Measurements from ENCODE around the gene NLRP4. TPM values are rescaled to one million over a fixed set of nuclear protein-coding genes. Genes with fewer than 3 reads are reported as not detected.

NLRP4 gene, protein sequence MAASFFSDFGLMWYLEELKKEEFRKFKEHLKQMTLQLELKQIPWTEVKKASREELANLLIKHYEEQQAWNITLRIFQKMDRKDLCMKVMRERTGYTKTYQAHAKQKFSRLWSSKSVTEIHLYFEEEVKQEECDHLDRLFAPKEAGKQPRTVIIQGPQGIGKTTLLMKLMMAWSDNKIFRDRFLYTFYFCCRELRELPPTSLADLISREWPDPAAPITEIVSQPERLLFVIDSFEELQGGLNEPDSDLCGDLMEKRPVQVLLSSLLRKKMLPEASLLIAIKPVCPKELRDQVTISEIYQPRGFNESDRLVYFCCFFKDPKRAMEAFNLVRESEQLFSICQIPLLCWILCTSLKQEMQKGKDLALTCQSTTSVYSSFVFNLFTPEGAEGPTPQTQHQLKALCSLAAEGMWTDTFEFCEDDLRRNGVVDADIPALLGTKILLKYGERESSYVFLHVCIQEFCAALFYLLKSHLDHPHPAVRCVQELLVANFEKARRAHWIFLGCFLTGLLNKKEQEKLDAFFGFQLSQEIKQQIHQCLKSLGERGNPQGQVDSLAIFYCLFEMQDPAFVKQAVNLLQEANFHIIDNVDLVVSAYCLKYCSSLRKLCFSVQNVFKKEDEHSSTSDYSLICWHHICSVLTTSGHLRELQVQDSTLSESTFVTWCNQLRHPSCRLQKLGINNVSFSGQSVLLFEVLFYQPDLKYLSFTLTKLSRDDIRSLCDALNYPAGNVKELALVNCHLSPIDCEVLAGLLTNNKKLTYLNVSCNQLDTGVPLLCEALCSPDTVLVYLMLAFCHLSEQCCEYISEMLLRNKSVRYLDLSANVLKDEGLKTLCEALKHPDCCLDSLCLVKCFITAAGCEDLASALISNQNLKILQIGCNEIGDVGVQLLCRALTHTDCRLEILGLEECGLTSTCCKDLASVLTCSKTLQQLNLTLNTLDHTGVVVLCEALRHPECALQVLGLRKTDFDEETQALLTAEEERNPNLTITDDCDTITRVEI
- total RNA-seq = not detected

DNA sequence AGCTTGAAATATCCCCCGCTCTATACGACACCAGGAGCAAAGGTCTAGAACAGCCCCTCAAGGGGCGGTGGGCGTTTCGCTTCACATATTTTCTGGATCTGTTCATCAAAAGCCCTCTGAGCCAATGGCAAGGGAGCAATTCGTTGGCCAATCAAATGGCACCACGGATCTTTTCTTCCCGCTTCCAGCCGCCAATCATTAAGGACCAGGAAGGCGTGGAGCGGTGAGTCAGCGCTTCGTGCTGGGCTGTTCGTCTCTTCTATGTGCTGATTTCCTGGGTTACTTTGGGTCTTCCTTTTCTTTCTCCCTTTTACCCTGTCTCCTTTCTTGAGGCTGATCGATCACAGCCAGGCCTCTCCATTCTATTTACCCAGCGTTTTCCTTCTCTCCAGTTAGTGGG lies at the start of gene NLRP4:
NLRP4 (plus strand) TSS at position 201 of the 400 bp plus-strand sequence. CDS start 15,541 bp downstream, outside the sequence.
- no peak for DNase-seq

DNA sequence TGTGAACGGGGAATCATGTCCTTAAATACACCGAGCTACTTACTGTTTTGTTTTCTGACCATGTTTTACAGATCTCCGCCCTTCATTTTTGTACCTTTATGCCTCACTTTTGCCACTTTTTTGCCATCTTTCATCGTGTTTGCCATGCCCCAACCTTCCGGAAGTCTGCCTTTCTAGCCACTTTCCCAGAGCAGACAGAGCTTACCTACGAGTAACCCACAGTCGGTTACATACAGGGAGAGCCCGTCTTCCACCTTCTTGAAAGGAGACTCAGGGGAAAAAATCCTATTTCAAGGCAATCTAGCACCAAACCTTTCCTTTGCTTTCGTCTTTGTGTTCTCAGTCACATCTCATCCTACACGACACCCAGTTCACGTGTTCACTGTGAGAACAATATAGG lies 41.3 kb upstream of the NLRP4 start:
- DNase-seq = no peak

DNA sequence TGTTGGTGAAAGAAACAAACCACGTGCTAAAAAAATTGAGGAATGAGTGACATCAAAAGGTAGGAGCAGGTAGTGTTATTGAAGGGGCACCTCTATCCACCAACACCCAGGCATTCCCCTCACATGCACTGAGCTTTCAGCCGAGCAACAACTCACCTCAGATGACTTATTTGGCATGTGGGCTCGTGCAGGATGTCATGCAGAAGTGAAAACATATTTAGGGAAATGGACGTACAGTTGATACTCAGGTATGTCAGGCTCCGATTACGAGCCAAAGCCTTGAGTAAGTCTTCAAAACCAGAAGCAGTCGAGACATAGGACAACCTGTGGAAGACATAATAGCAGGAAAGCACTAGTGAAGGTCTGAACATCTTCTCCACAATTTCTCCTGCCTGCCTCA lies 34.9 kb upstream of the NLRP4 start:
- no peak for DNase-seq

DNA sequence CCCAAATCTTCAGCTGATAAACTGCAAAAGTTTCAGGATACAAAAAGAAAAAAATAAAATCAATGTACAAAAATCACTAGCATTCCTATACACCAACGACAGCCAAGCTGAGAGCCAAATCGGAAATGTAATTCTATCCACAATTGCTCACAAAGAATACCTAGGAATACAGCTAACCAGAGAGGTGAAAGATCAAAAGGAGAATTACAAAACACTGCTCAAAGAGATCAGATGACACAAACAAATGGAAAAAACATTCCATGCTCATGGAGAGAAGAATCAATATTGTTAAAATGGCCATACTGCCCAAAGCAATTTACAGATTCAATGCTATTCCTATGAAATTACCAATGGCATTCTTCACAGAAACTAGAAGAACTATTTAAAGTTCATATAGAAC lies 34.1 kb upstream of the NLRP4 start:
- no peak for DNase-seq

DNA sequence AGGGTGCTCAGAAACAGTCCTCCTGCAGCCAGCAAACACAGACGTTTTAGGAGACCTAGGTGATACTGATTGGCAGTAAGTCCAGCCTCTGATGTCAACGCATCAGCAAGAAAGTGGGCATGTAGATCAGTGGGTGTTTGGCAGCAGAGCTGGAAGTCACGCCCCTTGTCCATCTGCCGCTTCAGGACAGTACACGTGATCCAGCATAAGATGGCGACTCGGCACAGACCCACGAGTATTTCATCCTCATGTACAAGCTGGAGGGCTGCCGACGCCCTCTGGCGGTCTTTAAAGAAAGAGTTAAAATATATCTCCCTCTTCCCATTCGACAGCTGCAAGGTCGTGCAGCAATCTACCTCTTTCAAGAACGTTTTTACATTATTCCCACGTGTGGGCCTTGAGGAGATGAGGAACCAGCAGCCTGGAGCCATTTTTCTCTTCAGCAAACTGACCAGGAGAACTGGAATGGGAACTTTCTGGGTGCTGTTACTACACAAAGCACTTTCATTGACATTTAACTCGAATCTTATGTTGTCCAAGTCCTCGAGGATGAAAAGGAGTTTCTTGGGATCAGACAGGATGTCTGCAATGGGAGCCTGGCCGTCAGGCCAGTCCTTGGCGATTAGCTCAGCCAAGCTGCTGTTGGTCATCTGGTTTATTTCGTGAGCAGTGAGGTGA lies 26.8 kb upstream of the NLRP4 start:
- DNase-seq = no peak

DNA sequence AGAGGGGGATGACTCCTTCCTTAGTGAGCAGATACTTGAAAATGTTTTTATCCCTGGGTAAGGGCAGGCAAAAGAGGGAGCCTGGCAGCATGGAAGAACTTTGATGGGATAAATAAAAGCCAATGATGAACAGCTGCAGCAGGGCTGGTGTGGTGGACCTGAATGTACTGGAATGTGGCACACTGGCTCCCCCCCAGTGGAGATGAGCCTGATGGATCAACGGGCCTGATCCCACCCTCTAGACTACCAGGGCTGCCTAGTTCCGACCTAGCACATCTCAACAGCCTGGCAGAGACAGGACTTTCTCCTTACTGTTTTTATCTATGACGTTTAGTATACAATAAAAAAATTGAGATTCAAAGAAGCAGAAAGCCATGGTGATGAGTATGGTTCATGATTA lies 25.0 kb upstream of the NLRP4 start:
- no peak for DNase-seq

DNA sequence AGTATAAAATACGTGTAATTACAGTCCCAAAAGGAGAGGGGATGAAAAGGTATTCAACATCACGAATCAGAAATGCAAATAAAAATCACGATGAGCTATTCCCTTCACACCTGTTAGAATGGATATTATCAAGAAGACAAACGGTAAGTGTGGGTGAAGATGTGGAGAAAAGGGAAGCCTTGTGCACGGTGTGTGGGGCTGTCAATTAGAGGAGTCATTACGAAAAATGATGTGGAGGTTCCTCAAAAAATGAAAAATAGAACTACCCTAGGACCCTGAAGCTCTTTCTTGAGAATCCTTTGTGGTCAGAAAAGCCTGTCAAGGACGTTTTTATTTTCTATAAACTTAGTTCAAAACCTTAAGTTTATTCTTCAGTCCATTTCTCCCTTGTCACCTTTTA lies 23.9 kb upstream of the NLRP4 start:
- DNase-seq = no peak

DNA sequence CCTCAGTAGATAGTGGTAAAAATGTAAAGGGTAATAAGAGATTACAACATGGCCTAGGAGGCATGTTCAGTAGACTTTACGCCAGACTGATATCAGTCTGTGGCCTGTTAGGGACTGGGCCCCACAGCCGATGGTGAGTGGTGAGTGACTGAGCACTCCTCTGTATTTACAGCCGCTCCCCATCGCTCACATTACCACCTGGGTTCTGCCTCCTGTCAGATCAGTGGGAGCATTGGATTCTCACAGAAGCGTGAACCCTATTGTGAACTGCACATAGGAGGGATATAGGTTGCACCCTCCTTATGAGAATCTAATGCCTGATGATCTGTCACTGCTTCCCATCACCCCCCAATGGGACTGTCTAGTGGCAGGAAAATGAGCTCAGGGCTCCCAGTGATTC lies 22.4 kb upstream of the NLRP4 start:
- no peak for DNase-seq

DNA sequence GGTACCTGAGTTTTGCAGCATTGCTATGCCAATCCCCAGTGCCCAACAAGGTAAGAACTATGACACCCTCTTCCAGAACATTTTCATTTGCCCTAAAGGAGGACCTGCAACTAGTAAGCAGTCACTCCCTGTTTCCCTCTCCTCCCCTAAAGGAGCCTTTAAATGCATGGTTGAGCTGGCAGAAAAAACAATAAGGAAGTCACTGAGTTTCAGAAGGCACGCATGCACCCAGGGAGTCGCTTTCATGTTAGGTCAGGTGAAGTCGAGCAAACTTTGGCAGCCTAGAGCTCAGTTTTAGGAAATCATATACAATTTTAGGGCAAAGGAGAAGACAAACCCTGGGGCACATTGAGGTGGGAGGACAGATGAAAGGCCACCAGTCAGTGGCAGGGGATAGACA lies 16.3 kb upstream of the NLRP4 start:
- DNase-seq = no peak

DNA sequence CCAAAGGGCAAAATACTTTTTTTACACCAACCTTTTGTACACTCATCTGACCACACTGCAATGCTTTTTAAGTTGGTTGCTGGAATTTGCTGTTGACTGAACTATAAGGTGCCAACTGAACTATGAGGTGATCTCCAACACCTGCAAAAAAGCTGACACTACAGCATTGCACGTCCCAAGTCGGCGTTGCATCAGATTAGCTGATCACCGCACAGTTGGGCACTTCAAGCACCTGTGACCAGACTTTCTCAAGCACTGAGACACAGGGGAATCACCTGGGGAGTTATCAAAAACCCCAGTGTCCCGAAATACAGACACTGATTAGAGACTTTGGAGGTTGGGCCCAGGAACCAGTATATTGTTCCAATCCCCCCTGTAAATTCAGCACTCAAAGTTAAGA lies 5.7 kb upstream of the NLRP4 start:
- DNase-seq = no peak

DNA sequence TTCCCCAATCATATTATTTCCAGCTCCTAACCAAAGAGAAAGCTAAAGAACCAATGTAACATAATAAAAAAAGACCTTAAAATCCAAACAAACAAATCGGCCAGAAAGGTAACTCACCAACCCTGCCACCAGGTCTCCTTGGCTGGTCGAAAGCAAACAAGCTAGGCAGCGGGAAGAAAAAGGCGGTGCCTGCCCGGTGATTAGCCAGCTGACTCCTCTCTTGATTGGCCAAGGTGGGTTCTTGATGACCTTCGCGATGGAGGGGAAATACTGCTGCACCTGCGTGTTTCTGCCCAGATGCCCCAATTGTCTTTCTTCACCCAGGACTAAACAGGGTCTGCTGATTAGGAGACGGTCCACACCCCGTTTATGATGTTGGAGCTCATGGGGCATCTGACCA lies 4.5 kb upstream of the NLRP4 start, which contains the start of gene NLRP11:
NLRP11 (minus strand) TSS at position 154 of the 400 bp plus-strand sequence. CDS start 13,825 bp downstream, outside the sequence.
- no peak for DNase-seq

DNA sequence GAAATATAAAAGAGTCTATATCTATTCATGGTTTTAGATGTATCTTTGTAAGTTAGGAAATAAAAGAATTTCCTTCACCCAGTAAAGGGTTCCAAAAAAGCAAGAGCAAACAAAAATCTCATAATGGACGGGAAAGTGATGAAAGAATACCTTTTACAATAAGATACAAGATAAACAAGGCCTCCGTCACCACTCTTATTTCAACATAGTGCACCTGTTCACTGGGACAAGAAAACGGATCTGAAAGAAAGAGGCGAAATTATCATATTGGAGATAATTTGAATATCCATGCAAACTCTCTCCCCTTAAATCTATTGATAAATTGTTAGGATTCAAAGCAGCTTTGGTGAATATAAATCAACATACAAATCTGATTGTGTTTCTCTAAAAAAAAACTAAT lies 3.7 kb upstream of the NLRP4 start:
- DNase-seq = no peak

DNA sequence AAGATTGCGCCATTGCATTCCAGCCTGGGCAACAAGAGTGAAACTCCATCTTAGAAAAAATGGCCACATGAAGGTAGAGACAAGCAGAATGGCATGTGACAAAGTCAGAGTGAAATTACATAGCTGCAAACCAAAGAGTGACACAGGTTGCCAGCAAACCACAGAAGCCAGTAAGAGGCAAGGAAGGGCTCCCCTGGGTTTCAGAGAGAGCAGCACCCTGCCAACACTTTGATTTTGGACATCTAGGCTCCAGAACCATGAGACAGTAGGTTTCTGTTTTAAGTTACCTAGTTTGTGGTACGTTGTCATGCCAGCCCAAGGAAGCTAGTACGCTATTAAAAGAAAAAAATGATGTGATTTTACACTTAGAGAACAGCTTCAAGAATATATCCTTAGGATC lies 1.9 kb downstream of the NLRP4 start:
- DNase-seq = no peak

DNA sequence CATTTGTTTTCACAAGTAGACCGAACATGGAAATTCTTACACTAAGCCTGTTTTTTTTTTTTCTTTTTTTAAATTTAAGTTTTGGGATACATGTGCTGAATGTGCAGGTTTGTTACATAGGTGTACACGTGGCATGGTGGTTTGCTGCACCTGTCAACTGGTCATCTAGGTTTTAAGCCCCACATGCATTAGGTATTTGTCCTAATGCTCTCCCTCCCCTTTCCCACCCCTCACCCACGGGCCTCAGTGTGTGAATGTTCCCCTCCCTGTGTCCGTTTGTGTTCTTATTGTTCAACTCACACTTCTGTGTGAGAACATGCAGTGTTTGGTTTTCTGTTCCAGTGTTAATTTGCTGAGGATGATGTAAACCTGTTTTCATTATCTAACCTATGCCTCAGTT lies 2.6 kb downstream of the NLRP4 start:
- DNase-seq = no peak

DNA sequence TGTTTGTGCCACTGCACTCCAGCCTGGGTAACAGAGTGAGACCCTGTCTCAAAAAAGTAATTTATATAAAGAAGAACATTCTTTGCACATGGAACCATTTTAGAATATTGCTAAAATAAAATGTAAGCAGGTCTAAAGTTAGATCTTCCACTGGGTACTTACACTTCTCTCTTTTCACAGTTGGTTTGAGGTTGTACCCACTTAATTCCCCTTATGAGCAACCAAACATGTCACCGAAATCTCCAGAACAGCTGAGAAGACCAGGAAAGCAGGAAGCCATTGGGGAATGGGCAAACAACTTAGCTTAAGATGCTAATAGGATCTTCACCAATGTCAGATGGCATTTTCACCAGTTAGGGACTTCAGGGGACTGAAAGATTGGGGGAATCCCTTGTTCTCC lies 18.8 kb downstream of the NLRP4 start:
- DNase-seq = no peak

DNA sequence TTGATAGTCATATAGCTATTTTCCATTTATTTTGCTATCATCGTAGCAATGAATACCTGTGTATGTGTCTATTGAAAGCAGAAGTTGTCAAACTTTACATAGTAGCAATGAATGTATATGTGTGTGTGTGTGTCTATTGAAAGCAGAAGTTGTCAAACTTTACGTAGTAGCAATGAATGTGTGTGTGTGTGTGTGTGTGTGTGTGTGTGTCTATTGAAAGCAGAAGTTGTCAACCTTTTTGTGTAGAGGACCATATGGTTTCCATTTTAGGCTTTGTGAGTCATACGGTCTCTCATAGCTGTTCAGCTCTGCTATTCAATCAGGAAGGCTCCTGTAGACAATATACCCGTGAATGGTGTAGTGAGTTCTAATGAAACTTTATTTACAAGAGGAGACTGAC lies 20.8 kb downstream of the NLRP4 start:
- no peak for DNase-seq

DNA sequence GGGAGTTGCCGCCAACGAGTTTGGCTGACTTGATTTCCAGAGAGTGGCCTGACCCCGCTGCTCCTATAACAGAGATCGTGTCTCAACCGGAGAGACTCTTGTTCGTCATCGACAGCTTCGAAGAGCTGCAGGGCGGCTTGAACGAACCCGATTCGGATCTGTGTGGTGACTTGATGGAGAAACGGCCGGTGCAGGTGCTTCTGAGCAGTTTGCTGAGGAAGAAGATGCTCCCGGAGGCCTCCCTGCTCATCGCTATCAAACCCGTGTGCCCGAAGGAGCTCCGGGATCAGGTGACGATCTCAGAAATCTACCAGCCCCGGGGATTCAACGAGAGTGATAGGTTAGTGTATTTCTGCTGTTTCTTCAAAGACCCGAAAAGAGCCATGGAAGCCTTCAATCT lies 21.6 kb downstream of the NLRP4 start:
- no peak for DNase-seq

DNA sequence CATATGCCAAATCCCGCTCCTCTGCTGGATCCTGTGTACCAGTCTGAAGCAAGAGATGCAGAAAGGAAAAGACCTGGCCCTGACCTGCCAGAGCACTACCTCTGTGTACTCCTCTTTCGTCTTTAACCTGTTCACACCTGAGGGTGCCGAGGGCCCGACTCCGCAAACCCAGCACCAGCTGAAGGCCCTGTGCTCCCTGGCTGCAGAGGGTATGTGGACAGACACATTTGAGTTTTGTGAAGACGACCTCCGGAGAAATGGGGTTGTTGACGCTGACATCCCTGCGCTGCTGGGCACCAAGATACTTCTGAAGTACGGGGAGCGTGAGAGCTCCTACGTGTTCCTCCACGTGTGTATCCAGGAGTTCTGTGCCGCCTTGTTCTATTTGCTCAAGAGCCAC lies 22.1 kb downstream of the NLRP4 start:
- DNase-seq = no peak

DNA sequence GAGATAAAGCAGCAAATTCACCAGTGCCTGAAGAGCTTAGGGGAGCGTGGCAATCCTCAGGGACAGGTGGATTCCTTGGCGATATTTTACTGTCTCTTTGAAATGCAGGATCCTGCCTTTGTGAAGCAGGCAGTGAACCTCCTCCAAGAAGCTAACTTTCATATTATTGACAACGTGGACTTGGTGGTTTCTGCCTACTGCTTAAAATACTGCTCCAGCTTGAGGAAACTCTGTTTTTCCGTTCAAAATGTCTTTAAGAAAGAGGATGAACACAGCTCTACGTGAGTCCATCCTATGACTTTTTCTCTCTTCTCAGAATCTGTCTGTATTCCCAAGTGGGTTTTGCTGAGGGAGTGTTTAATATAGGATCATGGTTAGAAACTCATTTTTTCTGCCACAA lies 22.6 kb downstream of the NLRP4 start:
- DNase-seq = no peak

DNA sequence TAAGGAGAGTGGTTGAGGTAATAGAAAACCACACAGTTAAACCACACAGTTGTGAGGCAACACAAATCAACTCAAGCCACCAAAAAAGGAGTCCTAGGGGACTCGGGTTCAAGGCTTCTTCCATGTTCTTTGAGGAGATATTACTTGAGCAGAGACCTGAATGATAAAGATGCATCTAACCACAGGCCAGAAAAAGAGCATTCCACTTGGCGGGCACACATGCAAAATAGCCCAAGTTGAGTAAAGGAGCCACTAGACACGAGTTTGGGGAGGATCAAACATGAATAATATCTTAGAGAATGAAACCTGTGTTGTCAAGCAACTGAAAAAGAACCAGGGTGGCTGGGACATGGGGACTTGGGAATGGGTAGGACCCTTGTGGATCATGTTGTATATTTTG lies 30.2 kb downstream of the NLRP4 start:
- no peak for DNase-seq

DNA sequence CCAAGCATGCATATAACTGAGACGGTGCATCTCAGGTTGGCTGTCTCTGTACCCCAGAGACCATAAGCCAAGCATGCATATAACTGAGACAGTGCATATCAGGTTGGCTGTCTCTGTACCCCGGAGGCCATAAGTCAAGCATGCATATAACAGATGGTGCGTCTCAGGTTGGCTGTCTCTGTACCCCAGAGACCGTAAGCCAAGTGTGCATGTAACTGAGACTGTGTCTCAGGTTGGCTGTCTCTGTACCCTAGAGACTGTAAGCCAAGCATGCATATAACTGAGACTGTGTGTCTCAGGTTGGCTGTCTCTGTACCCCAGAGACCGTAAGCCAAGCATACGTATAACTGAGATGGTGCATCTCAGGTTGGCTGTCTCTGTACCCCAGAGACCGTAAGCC lies 30.8 kb downstream of the NLRP4 start:
- no peak for DNase-seq

DNA sequence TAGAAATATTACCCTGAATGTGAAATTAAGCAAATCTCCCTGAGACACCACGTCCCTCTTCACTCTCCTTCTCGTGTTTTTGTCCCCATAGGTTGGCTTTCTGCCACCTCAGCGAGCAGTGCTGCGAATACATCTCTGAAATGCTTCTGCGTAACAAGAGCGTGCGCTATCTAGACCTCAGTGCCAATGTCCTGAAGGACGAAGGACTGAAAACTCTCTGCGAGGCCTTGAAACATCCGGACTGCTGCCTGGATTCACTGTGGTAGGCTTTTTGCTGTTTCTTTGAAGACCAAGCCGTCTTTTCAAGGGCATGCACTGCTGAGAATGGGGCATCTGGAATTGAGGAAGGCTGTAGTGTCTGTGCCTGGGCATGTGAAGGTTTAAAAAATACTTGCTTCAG lies 34.4 kb downstream of the NLRP4 start:
- DNase-seq = no peak

DNA sequence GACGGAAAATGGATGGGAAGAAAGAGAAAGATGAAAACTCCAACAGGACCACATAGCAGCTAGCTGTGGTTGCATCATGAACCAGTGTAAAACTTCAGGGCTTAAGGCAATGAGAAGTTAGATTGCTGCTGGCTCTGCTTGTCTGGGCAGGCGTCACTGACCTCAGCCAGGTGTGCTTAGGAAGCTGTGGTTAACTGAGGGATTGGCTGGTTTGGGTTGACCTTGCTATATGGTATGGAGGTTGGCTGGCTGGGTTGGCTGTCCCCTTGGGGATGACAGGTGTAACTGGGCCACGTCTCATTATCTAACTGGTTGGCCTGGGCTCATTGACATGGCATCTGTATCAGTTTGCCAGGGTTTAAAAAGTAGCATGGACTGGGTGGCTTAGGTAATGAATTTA lies 40.9 kb downstream of the NLRP4 start:
- no peak for DNase-seq
